8988T (cell line): ENCODE measurements around the gene ADORA1.
A peak's percentile ranks its signal among the peaks of the same experiment; 100 is the strongest.

ENCODE experiments used
- DNase-seq: peaks from one replicate; pipeline ENCODE4 v3.0.0; 2011

ADORA1 gene

GRCh38 chr1:203197625-203198024 is 70.1 kb downstream of the ADORA1 start:
- DNase-seq = no peak

GRCh38 chr1:203199002-203199401 is 71.5 kb downstream of the ADORA1 start:
- DNase-seq = no peak

- DNase-seq = no peak
These were observed 71.9 kb downstream of the ADORA1 start for GRCh38 chr1:203199481-203199815.

GRCh38 chr1:203199816-203200571 is 72.5 kb downstream of the ADORA1 start:
- no peak for DNase-seq

GRCh38 chr1:203200916-203201315 is 73.4 kb downstream of the ADORA1 start:
- DNase-seq = no peak

- DNase-seq = no peak
These were observed 74.1 kb downstream of the ADORA1 start for GRCh38 chr1:203201516-203202205.

GRCh38 chr1:203202431-203203245 is 75.1 kb downstream of the ADORA1 start:
- DNase-seq = no peak

GRCh38 chr1:203204756-203205155 is 77.2 kb downstream of the ADORA1 start:
- no peak for DNase-seq

GRCh38 chr1:203206129-203206687 is 78.7 kb downstream of the ADORA1 start:
- DNase-seq = no peak

GRCh38 chr1:203207751-203208150 is 80.2 kb downstream of the ADORA1 start:
- no peak for DNase-seq

- DNase-seq = no peak
These were observed 80.7 kb downstream of the ADORA1 start for GRCh38 chr1:203208181-203208580.

- DNase-seq = no peak
These were observed 82.8 kb downstream of the ADORA1 start for GRCh38 chr1:203210350-203210749.

GRCh38 chr1:203210988-203211387 is 83.5 kb downstream of the ADORA1 start:
- DNase-seq = no peak

- DNase-seq = no peak
These were observed 84.3 kb downstream of the ADORA1 start for GRCh38 chr1:203211812-203212211.

GRCh38 chr1:203213126-203213525 is 85.6 kb downstream of the ADORA1 start:
- DNase-seq = no peak

- DNase-seq = no peak
These were observed 87.3 kb downstream of the ADORA1 start for GRCh38 chr1:203214871-203215270.

- no peak for DNase-seq
These were observed 88.0 kb downstream of the ADORA1 start for GRCh38 chr1:203215573-203215972.

GRCh38 chr1:203216274-203217138 is 89.0 kb downstream of the ADORA1 start:
- peak; percentile 61 for DNase-seq
